Measurements from ENCODE around the gene MSH5. TPM values are rescaled to one million over a fixed set of nuclear protein-coding genes. Genes with fewer than 3 reads are reported as not detected.
A peak's percentile ranks its signal among the peaks of the same experiment; 100 is the strongest.

MSH5 gene
- total and polyA plus RNA-seq, 9 of the 15 experiments (the other 6 are each of a cell fraction or from before 2014, with no cell fraction given) = 12.5 to 104 (median 46.6) TPM

GRCh38 chr6:31729979-31730630 lies 9.7 kb upstream of the MSH5 start (continued):
- TF ChIP-seq CTCFL (IDR thresholded peaks at IDR 0.05; ENCODE audit: borderline replicate concordance, insufficient read depth, low read depth, low read length, poor library complexity, severe bottlenecking) (no peak), CHAMP1 (IDR thresholded peaks at IDR 0.05) (no peak), ZNF146 (CRISPR knock-in tag; IDR thresholded peaks at IDR 0.05; ENCODE audit: unreplicated experiment) (no peak), MGA (IDR thresholded peaks at IDR 0.05) (no peak), NELFE (IDR thresholded peaks at IDR 0.05; ENCODE audit: insufficient read depth, insufficient read length) (no peak), ZBTB17 (CRISPR knock-in tag; IDR thresholded peaks at IDR 0.05) (peak; percentile 95), FOXA1 (IDR thresholded peaks at IDR 0.05; ENCODE audit: borderline replicate concordance) (no peak), HOXB6 (CRISPR knock-in tag; IDR thresholded peaks at IDR 0.05; ENCODE audit: borderline replicate concordance) (peak; percentile 72), SIN3B (IDR thresholded peaks at IDR 0.05; ENCODE audit: low read depth) (no peak)
